ENCODE measurements around the gene FOSL1.

DNA sequence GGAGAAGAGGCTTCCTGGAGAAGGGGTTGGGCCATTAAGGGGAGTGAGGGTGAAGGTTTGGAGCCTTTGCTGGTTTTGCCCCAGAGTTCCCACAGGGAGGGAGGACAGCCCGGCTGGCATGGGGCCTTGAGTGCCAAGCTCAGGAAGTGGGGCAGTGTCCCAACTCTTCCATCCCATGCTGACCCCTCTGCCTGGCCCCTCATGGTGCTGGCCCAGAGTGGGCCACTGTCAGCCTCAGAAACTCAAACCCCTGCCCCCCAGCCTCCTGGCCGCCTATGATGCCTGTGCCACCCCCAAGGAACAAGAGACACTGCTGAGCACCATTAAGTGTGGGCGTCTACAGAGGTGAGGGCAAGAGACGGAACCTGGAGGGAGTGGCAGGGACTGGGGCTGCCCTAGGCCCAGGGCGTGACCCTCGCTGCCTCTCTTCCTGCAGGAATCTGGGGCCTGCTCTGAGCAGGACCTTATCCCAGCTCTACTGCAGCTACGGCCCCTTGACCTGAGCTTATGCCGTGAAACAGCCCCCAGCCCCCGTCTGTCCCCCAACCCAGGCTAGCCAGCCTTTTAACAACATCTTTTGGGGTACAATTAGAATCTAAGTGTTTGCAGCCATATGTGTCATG is 34.5 kb downstream of the FOSL1 start:
- TF ChIP-seq, protein P1, sequence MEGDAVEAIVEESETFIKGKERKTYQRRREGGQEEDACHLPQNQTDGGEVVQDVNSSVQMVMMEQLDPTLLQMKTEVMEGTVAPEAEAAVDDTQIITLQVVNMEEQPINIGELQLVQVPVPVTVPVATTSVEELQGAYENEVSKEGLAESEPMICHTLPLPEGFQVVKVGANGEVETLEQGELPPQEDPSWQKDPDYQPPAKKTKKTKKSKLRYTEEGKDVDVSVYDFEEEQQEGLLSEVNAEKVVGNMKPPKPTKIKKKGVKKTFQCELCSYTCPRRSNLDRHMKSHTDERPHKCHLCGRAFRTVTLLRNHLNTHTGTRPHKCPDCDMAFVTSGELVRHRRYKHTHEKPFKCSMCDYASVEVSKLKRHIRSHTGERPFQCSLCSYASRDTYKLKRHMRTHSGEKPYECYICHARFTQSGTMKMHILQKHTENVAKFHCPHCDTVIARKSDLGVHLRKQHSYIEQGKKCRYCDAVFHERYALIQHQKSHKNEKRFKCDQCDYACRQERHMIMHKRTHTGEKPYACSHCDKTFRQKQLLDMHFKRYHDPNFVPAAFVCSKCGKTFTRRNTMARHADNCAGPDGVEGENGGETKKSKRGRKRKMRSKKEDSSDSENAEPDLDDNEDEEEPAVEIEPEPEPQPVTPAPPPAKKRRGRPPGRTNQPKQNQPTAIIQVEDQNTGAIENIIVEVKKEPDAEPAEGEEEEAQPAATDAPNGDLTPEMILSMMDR (IDR thresholded peaks at IDR 0.05), result no peak
- no peak for TF ChIP-seq POLR2A (IDR thresholded peaks at IDR 0.05)

Measured in heart left ventricle (tissue), 13 donors.